Vagina (tissue), 2 donors: ENCODE data around the gene PLEKHA6. TPM values are rescaled to one million over a fixed set of nuclear protein-coding genes. Genes with fewer than 3 reads are reported as not detected.

Source experiments
- DNase-seq, 2 donors: peaks; one replicate each; pipeline ENCODE4 v3.0.0-alpha.2; 2017; ENCODE audit errors: extremely low spot score in 2 of 2
- H3K27ac ChIP-seq: fragments of 200-600 bp; sonication (generic); one replicate; pipeline ENCODE4 v1.5.1; 2019
- H3K27me3 ChIP-seq: fragments of 200-600 bp; sonication (generic); one replicate; pipeline ENCODE4 v1.5.1; 2019
- H3K36me3 ChIP-seq, 2 donors: fragments of 200-600 bp; sonication (generic); one replicate each; pipeline ENCODE4 v1.5.1; 2017 to 2019
- H3K4me1 ChIP-seq: fragments of 200-600 bp; sonication (generic); one replicate; pipeline ENCODE4 v1.5.1; 2019
- H3K4me3 ChIP-seq, 2 donors: fragments of 200-600 bp; sonication (generic); 1 replicate in 1 of 2; 2 replicates in 1 of 2; pipeline ENCODE4 v1.5.1; 2016 to 2019
- H3K9me3 ChIP-seq: fragments of 200-600 bp; sonication (generic); one replicate; pipeline ENCODE4 v1.5.1; 2019
- POLR2A ChIP-seq, 2 donors: fragments of 450-650 bp; IDR thresholded peaks; one replicate each; pipeline ENCODE4 v1.6.1; 2017; ENCODE audit warnings: antibody characterized with exemption in 2 of 2, mild to moderate bottlenecking in 2 of 2, moderate library complexity in 2 of 2
- POLR2AphosphoS5 ChIP-seq, 2 donors: sonication (generic); formaldehyde crosslinking; IDR thresholded peaks; one replicate each; pipeline ENCODE4 v1.9.0; 2017; ENCODE audit warnings: antibody characterized with exemption in 2 of 2, mild to moderate bottlenecking in 2 of 2, low read depth in 1 of 2; ENCODE audit not compliant: insufficient read depth in 1 of 2
- intact Hi-C: fragments of 100-400 bp; cut with DNase I; formaldehyde crosslinking; loops from one replicate; pipeline ENCODE4 v1.15.1; 2023
- total RNA-seq: library from RNA; depleted of rRNA; stranded (reverse); fragments of >200 nt; gene quantifications from one replicate; pipeline ENCODE4 v1.2.3, GENCODE V29; 2016
- TF ChIP-seq, protein P1 (sequence below), 3 experiments: fragments of 450-650 bp in 2 of 3; fragments of 200-600 bp in 1 of 3; sonication (generic) in 1 of 3; IDR thresholded peaks; one replicate each; pipeline ENCODE4 v1.5.1; 2017 to 2019; ENCODE audit warnings: antibody characterized with exemption in 3 of 3, mild to moderate bottlenecking in 2 of 3, moderate library complexity in 2 of 3

PLEKHA6 gene
- total RNA-seq, 1 donor from 2014 or later: 15.0 TPM

DNA sequence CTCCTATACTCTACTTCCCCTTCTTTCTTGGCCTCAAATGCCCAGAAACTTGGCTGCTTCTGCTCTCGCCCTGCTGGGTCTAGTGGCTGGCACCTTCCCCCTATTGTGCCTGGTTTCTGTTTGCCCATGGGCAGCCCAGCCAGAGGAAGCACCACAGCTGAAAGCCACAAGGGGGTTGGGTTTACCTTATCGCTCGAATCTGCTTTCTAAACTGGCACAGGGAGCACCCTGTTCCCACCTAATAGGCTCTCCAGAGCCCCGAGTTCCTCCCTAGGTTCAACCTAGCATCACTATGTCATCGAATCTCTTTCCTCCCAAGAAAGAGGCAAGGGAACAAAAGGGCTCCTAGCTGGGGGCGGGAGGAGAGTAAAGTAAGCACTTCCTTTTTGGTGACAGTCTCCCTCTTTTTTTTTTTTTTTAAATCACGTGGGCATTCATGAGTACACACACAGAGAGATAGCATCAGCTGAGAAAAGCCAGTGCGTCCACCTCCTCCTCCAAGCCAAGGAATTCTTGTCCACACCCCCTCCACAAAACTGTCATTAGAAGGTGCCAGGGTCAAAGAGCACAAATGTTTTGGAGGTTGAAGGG lies 72.8 kb downstream of the PLEKHA6 start:
- no peak overlapping the region for H3K4me3 ChIP-seq
- peaks cover 40% of the 10 kb centered on the region for H3K4me1 ChIP-seq
- no peak for DNase-seq
- H3K27ac ChIP-seq: peak overlapping the region; percentile 30
- no peaks in the 10 kb centered on the region for H3K9me3 ChIP-seq
- intact Hi-C loops: no loop called here
- H3K27me3 ChIP-seq: no peaks in the 10 kb centered on the region
- no peak for TF ChIP-seq POLR2AphosphoS5 (IDR thresholded peaks at IDR 0.05; ENCODE audit: insufficient read depth in 1 of 2, low read depth in 1 of 2)
- TF ChIP-seq POLR2A (IDR thresholded peaks at IDR 0.05): no peak
- TF ChIP-seq, protein P1, sequence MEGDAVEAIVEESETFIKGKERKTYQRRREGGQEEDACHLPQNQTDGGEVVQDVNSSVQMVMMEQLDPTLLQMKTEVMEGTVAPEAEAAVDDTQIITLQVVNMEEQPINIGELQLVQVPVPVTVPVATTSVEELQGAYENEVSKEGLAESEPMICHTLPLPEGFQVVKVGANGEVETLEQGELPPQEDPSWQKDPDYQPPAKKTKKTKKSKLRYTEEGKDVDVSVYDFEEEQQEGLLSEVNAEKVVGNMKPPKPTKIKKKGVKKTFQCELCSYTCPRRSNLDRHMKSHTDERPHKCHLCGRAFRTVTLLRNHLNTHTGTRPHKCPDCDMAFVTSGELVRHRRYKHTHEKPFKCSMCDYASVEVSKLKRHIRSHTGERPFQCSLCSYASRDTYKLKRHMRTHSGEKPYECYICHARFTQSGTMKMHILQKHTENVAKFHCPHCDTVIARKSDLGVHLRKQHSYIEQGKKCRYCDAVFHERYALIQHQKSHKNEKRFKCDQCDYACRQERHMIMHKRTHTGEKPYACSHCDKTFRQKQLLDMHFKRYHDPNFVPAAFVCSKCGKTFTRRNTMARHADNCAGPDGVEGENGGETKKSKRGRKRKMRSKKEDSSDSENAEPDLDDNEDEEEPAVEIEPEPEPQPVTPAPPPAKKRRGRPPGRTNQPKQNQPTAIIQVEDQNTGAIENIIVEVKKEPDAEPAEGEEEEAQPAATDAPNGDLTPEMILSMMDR (IDR thresholded peaks at IDR 0.05): no peak
- H3K36me3 ChIP-seq: no peaks in the 10 kb centered on the region

DNA sequence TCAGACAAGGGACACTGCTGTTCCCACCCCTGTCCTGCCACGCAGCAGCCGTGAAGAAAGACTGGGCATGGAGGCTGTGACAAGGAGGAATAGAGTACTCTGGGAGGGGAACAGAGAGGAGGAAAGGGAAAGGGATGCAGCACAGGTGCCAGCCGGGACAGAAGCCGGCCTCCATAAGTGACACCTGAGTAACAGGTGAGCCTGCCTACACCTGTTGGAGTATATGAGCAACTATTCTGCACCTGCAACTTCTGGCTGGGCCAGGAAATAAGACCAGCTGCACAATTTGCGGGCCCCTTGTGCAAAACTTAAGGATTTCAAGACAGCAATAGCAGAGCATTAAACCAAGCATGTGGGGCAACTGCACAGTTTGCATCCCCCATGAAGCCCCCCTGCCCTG lies 73.4 kb downstream of the PLEKHA6 start:
- H3K4me3 ChIP-seq: no peak overlapping the region
- H3K27me3 ChIP-seq: no peaks in the 10 kb centered on the region
- intact Hi-C loops: no loop called here
- H3K27ac ChIP-seq: no peak overlapping the region
- no peak for TF ChIP-seq POLR2A (IDR thresholded peaks at IDR 0.05)
- H3K9me3 ChIP-seq: no peaks in the 10 kb centered on the region
- no peak for DNase-seq
- no peaks in the 10 kb centered on the region for H3K36me3 ChIP-seq
- H3K4me1 ChIP-seq: peaks cover 43% of the 10 kb centered on the region

DNA sequence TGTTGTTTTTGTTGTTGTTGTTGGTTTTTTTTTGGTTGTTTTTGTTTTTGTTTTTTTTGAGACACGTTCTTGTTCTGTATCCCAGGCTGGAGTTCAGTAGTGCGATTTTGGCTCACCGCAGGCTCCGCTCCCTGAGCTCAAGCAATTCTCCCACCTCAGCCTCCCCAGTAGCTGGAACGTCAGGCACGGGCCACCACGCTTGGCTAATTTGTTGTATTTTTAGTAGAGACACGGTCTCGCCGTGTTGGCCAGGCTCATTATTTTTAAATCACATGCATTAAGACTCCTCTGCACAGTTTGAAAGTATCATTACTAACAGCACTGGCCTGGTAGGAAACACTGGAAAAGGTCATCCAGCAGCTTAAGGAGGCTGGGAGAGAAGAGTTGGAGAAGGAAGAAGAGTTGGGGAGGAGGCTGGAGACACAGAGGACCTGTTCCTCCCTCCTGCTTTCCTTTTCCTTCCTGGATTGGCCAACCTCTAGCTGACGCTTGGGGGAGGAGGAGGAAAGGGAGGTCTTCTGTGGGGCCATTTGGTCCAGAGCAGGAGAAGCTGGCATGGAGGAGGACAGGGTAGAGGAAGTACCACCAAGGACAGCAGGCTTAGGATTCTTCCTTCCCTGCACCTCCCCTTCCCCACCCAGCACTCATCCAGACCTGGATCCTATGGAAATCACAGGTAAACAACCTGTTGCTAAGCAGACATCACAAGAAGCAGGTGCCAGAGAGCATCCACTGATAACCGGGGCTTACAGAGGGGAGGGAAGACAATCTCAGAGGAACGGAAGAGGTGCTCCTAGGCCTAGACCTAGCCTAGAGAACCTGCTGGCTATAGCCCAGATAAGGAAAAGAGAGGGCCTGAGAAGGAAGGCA lies 74.1 kb downstream of the PLEKHA6 start:
- no peak for TF ChIP-seq POLR2AphosphoS5 (IDR thresholded peaks at IDR 0.05; ENCODE audit: insufficient read depth in 1 of 2, low read depth in 1 of 2)
- TF ChIP-seq, protein P1 (IDR thresholded peaks at IDR 0.05): no peak
- TF ChIP-seq POLR2A (IDR thresholded peaks at IDR 0.05): no peak
- intact Hi-C loops: no loop called here
- H3K4me1 ChIP-seq: peaks cover 43% of the 10 kb centered on the region
- no peak overlapping the region for H3K27ac ChIP-seq
- DNase-seq: no peak
- no peaks in the 10 kb centered on the region for H3K9me3 ChIP-seq
- no peaks in the 10 kb centered on the region for H3K36me3 ChIP-seq
- no peaks in the 10 kb centered on the region for H3K27me3 ChIP-seq
- H3K4me3 ChIP-seq: no peak overlapping the region

DNA sequence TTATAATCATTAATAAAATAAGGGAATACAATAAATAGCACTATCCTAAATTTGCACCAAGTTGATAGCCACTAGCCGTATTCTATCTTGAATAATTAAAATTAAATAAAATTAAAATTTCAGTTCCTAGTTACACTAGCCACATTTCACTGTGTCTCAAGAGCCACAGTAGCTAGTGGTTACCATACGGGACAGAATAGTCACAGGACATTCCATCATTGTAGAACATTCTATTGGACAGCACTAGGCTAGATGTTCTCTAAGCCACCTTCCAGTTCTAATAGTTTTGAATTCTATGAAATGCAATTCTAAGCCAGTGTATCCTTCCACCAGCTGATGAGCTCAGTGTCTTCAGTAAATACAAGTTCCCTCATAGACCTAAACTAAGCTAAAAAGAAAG lies 74.8 kb downstream of the PLEKHA6 start:
- TF ChIP-seq POLR2A (IDR thresholded peaks at IDR 0.05): no peak
- TF ChIP-seq, protein P1 (IDR thresholded peaks at IDR 0.05): no peak
- TF ChIP-seq POLR2AphosphoS5 (IDR thresholded peaks at IDR 0.05; ENCODE audit: insufficient read depth in 1 of 2, low read depth in 1 of 2): no peak
- no peaks in the 10 kb centered on the region for H3K36me3 ChIP-seq
- DNase-seq: no peak
- no peaks in the 10 kb centered on the region for H3K9me3 ChIP-seq
- no peaks in the 10 kb centered on the region for H3K27me3 ChIP-seq
- H3K27ac ChIP-seq: no peak overlapping the region
- no peak overlapping the region for H3K4me3 ChIP-seq
- H3K4me1 ChIP-seq: peaks cover 43% of the 10 kb centered on the region
- intact Hi-C loops: no loop called here

DNA sequence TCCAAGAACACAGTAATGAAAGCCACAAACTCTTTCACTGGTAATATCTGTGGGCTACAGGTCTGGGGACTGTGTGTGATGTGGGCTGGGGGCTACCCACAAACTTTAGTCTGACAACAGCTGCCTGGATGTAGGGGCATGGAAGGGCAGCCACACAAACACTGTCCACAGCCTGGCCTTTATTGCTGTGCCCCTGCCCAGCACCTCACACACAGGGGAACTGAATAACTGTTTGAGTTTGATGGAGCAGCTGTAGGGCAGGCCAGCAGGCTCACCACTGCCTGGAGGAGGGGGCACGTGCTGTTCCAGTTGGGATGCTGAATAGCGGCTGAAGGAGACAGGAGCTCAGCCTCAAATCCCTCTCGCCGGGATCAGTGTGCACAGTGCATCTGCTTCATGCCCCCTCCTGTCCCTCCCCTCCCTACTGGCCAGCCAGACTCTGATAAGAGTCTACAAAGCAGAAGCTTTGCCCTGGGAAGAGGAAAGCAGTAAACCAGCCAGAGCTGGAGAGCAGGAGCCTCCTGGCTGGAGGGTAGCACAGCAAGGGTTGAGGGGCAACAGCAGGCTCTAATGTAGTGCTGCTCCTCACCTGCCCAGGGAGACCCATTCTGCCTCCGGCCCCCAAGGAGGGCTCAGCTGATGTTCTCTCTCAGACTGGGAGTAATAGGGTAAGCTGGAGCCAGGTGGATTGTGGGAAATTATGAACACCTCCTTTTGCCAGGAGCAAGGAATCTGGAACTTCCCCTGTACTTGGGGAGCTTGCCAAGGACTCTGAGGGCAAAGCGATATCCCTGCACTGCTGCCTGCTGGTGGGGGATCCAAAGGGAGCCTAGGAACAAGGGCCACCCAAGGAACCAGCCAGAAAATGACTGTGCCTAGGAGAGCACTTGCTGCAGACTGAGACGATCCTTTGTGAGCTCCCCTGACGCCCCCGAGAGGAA lies 75.7 kb downstream of the PLEKHA6 start:
- TF ChIP-seq, protein P1 (IDR thresholded peaks at IDR 0.05): no peak
- TF ChIP-seq POLR2A (IDR thresholded peaks at IDR 0.05) (no peak), POLR2AphosphoS5 (IDR thresholded peaks at IDR 0.05; ENCODE audit: insufficient read depth in 1 of 2, low read depth in 1 of 2) (no peak)
- Histone ChIP-seq H3K4me3 (no peak overlapping the region), H3K27me3 (no peaks in the 10 kb centered on the region), H3K9me3 (no peaks in the 10 kb centered on the region), H3K4me1 (peaks cover 43% of the 10 kb centered on the region), H3K36me3 (no peaks in the 10 kb centered on the region), H3K27ac (no peak overlapping the region)
- intact Hi-C loops: no loop called here
- no peak for DNase-seq
